ENCODE results near the gene IRS2.

Gene IRS2

GRCh38 chr13:109779074-109779473, 7.3 kb downstream of the IRS2 start:
- H3K36me3 Mint-ChIP-seq (ENCODE audit: low read depth), result no peaks in the 10 kb centered on the region
- H3K9me3 Mint-ChIP-seq, result no peaks in the 10 kb centered on the region
- peaks cover 55% of the 10 kb centered on the region for H3K4me1 Mint-ChIP-seq (ENCODE audit: low read depth)
- H3K27ac Mint-ChIP-seq, result peak overlapping the region; percentile 66
- no peaks in the 10 kb centered on the region for H3K27me3 Mint-ChIP-seq
- H3K4me3 Mint-ChIP-seq, result peak overlapping the region; percentile 69

DNA sequence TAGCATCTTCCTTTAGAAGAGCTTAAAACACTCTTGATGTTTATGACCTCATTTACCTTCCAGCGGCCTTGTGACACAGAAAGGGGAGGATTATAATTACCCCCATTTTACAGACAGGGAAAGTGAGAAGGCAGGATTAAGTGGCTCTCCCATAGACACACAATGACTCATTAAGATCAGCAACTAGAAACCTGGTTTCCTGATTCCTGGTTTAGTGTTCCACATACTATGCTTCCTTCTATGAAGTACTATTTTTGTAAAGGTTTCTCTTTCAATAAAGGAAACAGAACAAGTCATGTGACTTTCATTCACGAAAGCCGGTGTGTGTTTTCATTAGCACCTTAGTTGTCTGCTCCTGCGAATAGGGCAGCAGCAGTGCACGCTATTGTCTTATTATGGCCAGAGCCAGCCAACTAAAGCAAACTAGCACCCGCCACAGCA, 8.3 kb downstream of the IRS2 start:
- Mint-ChIP-seq H3K27ac (peak overlapping the region; percentile 21), H3K27me3 (no peaks in the 10 kb centered on the region), H3K4me1 (ENCODE audit: low read depth) (peaks cover 64% of the 10 kb centered on the region), H3K4me3 (peak overlapping the region; percentile 69), H3K36me3 (ENCODE audit: low read depth) (no peaks in the 10 kb centered on the region), H3K9me3 (no peaks in the 10 kb centered on the region)

- H3K36me3 Mint-ChIP-seq (ENCODE audit: low read depth), result no peaks in the 10 kb centered on the region
- H3K27ac Mint-ChIP-seq, result no peak overlapping the region
- no peaks in the 10 kb centered on the region for H3K9me3 Mint-ChIP-seq
- peaks cover 63% of the 10 kb centered on the region for H3K4me1 Mint-ChIP-seq (ENCODE audit: low read depth)
- no peaks in the 10 kb centered on the region for H3K27me3 Mint-ChIP-seq
- no peak overlapping the region for H3K4me3 Mint-ChIP-seq
These were observed 9.8 kb downstream of the IRS2 start for GRCh38 chr13:109776575-109776974.

- Mint-ChIP-seq H3K9me3 (no peaks in the 10 kb centered on the region), H3K27ac (peak overlapping the region; percentile 34), H3K27me3 (no peaks in the 10 kb centered on the region), H3K4me3 (no peak overlapping the region), H3K4me1 (ENCODE audit: low read depth) (peaks cover 35% of the 10 kb centered on the region), H3K36me3 (ENCODE audit: low read depth) (peaks cover 9% of the 10 kb centered on the region)
These were observed 12.6 kb downstream of the IRS2 start for GRCh38 chr13:109773786-109774185.

GRCh38 chr13:109773276-109773675, 13.1 kb downstream of the IRS2 start:
- no peak overlapping the region for H3K4me3 Mint-ChIP-seq
- H3K4me1 Mint-ChIP-seq (ENCODE audit: low read depth), result peaks cover 30% of the 10 kb centered on the region
- no peaks in the 10 kb centered on the region for H3K27me3 Mint-ChIP-seq
- peak overlapping the region; percentile 34 for H3K27ac Mint-ChIP-seq
- no peaks in the 10 kb centered on the region for H3K9me3 Mint-ChIP-seq
- peaks cover 9% of the 10 kb centered on the region for H3K36me3 Mint-ChIP-seq (ENCODE audit: low read depth)

DNA sequence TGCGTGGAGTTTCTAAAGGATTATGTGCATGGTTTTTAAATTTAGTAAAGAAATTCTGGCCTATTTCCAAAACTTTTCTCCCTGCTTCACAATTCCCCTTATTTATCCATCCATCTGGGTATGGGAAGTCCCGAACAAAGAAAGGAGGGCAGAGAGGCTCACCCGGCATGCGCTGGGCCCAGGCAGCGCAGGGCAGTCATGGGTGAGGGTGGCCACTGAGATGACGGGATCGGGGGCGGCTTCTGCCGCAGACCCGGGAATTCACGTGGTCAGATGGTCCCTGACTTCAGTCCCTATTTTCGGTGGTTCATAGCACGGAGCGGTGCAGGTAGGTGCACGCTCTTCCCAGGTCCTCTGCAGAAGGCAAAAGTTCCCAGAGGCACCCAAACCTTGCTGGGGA, 14.5 kb downstream of the IRS2 start:
- Mint-ChIP-seq H3K4me1 (ENCODE audit: low read depth) (peaks cover 18% of the 10 kb centered on the region), H3K27ac (no peak overlapping the region), H3K36me3 (ENCODE audit: low read depth) (peaks cover 9% of the 10 kb centered on the region), H3K27me3 (no peaks in the 10 kb centered on the region), H3K9me3 (no peaks in the 10 kb centered on the region), H3K4me3 (no peak overlapping the region)

GRCh38 chr13:109770436-109770835, 15.9 kb downstream of the IRS2 start:
- peaks cover 9% of the 10 kb centered on the region for H3K36me3 Mint-ChIP-seq (ENCODE audit: low read depth)
- no peaks in the 10 kb centered on the region for H3K27me3 Mint-ChIP-seq

GRCh38 chr13:109769921-109770320, 16.5 kb downstream of the IRS2 start:
- peaks cover 18% of the 10 kb centered on the region for H3K4me1 Mint-ChIP-seq (ENCODE audit: low read depth)
- H3K4me3 Mint-ChIP-seq, result no peak overlapping the region
- H3K27me3 Mint-ChIP-seq, result no peaks in the 10 kb centered on the region
- no peaks in the 10 kb centered on the region for H3K9me3 Mint-ChIP-seq
- no peak overlapping the region for H3K27ac Mint-ChIP-seq
- H3K36me3 Mint-ChIP-seq (ENCODE audit: low read depth), result peaks cover 9% of the 10 kb centered on the region

More at GRCh38 chr13:109770436-109770835, 15.9 kb downstream of the IRS2 start:
- H3K4me1 Mint-ChIP-seq (ENCODE audit: low read depth), result peaks cover 14% of the 10 kb centered on the region
- H3K27ac Mint-ChIP-seq, result no peak overlapping the region
- H3K9me3 Mint-ChIP-seq, result no peaks in the 10 kb centered on the region
- H3K4me3 Mint-ChIP-seq, result no peak overlapping the region

DNA sequence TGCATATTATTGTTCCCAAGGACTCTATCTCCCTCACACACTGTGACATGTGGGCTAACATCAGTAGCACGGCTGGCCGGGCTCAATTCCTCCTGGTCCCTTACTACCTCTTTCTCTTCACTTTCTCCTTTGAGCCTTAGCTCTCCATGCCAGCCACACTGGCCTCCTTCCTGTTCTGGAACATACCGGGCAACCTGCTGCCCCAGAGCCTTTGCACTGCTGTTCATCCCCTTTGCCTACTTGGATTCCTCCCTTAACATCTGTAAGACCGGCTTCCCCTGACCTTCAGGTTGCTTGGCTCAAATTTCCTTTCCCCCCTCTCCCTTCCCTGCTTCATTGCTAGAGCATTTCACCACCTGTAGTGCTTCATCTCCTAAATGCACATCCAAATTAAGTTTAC, 17.1 kb downstream of the IRS2 start:
- peaks cover 23% of the 10 kb centered on the region for H3K4me1 Mint-ChIP-seq (ENCODE audit: low read depth)
- no peaks in the 10 kb centered on the region for H3K9me3 Mint-ChIP-seq
- H3K4me3 Mint-ChIP-seq, result no peak overlapping the region
- H3K27ac Mint-ChIP-seq, result no peak overlapping the region
- no peaks in the 10 kb centered on the region for H3K27me3 Mint-ChIP-seq
- peaks cover 9% of the 10 kb centered on the region for H3K36me3 Mint-ChIP-seq (ENCODE audit: low read depth)

DNA sequence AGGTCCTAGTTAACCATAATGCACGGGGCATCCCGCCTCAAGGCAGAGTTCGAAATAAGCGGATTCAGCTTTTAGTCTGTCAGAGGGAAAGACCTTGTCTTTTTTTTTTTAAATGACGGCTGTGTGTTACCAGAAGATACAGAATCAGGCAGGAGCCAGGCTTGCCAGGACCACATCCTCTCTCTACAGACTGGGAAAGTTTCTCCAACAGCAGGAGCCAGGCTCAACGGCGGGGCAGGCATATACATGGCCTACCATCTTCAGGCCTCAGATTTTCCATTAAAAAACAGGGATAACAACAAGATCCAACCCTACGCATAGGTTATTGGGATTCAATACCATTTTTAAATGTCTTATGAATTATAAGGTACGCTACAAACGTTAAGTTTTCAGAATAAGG, 17.8 kb downstream of the IRS2 start:
- Mint-ChIP-seq H3K4me3 (no peak overlapping the region), H3K9me3 (no peaks in the 10 kb centered on the region), H3K27ac (no peak overlapping the region), H3K4me1 (ENCODE audit: low read depth) (peaks cover 21% of the 10 kb centered on the region), H3K36me3 (ENCODE audit: low read depth) (peaks cover 9% of the 10 kb centered on the region), H3K27me3 (no peaks in the 10 kb centered on the region)

DNA sequence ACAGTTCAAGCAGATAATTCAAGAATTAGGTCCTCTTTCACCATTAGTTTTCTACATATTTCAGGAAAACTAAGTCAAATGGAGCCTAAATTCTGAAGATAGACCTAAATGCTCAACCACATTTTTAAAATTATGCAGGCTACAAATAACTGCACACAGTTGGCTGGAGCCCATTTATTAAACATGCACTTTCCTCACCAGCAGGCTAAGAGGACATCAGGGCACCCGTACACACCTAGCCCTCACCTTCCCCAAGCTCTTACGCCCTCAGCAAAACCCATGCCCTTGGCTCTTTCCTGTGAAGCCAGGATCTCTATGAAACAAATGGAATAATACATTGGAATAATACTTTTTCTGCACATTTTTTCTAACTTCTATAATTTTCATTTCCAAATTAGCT, 18.2 kb downstream of the IRS2 start:
- Mint-ChIP-seq H3K27ac (no peak overlapping the region), H3K4me3 (no peak overlapping the region), H3K27me3 (no peaks in the 10 kb centered on the region), H3K4me1 (ENCODE audit: low read depth) (peaks cover 18% of the 10 kb centered on the region), H3K36me3 (ENCODE audit: low read depth) (peaks cover 9% of the 10 kb centered on the region), H3K9me3 (no peaks in the 10 kb centered on the region)

DNA sequence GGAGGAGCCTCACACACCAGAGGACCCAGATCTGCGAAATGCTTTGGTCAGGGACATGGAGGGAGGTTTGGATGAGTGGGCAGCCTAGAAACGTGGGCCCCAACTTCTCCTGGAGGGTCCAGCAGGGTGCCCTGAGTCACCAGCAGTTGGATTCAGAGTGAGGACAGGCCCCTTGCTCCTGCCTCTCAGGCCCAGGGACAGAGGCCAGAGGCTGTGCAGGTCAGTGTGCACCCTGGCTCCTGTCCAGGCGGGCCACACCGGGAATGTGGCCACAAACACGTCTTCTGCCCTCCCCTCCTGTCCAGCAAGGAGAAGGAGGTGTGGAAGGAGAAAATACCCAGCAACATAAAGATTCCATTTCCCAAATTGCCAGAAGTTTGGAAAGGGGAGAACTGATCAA, 19.4 kb downstream of the IRS2 start:
- peaks cover 9% of the 10 kb centered on the region for H3K36me3 Mint-ChIP-seq (ENCODE audit: low read depth)
- H3K9me3 Mint-ChIP-seq, result no peaks in the 10 kb centered on the region
- H3K4me1 Mint-ChIP-seq (ENCODE audit: low read depth), result peaks cover 20% of the 10 kb centered on the region
- H3K27me3 Mint-ChIP-seq, result no peaks in the 10 kb centered on the region
- H3K27ac Mint-ChIP-seq, result no peak overlapping the region
- H3K4me3 Mint-ChIP-seq, result no peak overlapping the region

DNA sequence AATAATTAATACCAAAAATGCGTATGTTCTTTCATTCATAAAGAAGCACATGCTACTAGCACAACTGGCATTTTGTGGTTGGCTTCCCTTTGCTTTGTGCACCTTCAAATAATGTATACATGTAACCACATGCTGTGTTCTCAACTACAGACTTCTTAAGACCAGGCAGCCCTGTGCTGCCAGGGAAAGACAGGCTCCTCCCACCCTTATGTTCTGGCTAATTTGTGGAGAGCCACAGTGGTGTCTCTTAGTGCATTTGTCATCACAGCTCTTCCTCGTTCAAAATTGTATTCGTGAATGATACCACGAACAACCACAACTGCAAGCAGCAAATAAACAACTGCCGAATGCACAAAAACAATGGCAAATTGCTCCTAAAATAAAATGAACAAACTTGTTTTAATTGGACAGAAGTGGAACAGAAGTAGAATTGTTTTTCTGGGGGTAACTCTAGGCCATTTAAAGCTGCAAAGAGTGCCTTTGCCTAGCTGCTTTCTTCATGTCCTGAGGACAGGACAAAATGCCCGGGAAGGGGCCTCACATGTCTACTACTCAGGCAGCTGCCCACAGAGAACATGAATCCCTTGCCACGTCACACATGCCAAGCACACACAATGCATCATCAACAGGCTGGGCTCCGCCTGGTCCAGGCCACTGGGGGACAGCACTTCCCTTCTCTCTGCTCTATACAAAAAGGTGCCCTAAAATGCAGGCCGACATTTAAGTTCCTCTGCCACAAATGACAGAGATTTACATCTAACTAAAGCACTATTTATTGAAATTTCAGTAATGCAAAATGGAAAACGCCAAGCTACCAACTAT, 21.7 kb downstream of the IRS2 start:
- no peaks in the 10 kb centered on the region for H3K27me3 Mint-ChIP-seq
- no peak overlapping the region for H3K27ac Mint-ChIP-seq
- H3K4me3 Mint-ChIP-seq, result no peak overlapping the region
- H3K4me1 Mint-ChIP-seq (ENCODE audit: low read depth), result peaks cover 32% of the 10 kb centered on the region
- H3K36me3 Mint-ChIP-seq (ENCODE audit: low read depth), result peaks cover 6% of the 10 kb centered on the region
- no peaks in the 10 kb centered on the region for H3K9me3 Mint-ChIP-seq

GRCh38 chr13:109764045-109764444, 22.3 kb downstream of the IRS2 start:
- no peaks in the 10 kb centered on the region for H3K27me3 Mint-ChIP-seq

DNA sequence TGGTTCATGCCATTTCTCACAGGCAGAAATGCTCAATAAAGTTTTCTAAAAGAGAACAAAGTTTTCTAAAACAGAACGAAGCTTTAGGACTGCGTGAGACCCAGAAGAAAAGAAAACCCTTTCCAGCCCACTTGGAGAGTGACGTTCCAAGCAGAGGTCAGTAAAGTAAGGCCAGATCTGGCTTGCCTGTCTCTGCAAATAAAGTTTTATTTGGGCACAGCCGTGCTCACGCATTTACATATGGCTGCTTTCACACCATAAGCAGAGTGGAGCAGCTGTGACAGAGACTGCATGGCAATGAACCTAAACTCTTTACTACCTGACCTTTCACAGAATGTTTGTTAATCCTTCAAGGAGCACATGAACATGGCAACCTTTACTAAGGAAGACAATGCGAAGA, 23.6 kb downstream of the IRS2 start:
- peaks cover 6% of the 10 kb centered on the region for H3K36me3 Mint-ChIP-seq (ENCODE audit: low read depth)
- H3K27ac Mint-ChIP-seq, result no peak overlapping the region
- H3K4me1 Mint-ChIP-seq (ENCODE audit: low read depth), result peaks cover 35% of the 10 kb centered on the region
- H3K27me3 Mint-ChIP-seq, result no peaks in the 10 kb centered on the region
- H3K9me3 Mint-ChIP-seq, result no peaks in the 10 kb centered on the region
- H3K4me3 Mint-ChIP-seq, result no peak overlapping the region

More at GRCh38 chr13:109764045-109764444, 22.3 kb downstream of the IRS2 start:
- Mint-ChIP-seq H3K4me3 (no peak overlapping the region), H3K4me1 (ENCODE audit: low read depth) (peaks cover 35% of the 10 kb centered on the region), H3K27ac (no peak overlapping the region), H3K36me3 (ENCODE audit: low read depth) (peaks cover 6% of the 10 kb centered on the region), H3K9me3 (no peaks in the 10 kb centered on the region)

GRCh38 chr13:109761695-109762094, 24.7 kb downstream of the IRS2 start:
- Mint-ChIP-seq H3K27me3 (no peaks in the 10 kb centered on the region), H3K36me3 (ENCODE audit: low read depth) (peaks cover 6% of the 10 kb centered on the region), H3K27ac (no peak overlapping the region), H3K4me1 (ENCODE audit: low read depth) (peaks cover 34% of the 10 kb centered on the region), H3K9me3 (no peaks in the 10 kb centered on the region), H3K4me3 (no peak overlapping the region)
